Mesenchymal stem cell (in vitro differentiated cells and primary cell): ENCODE measurements around the gene HADH.
A peak's percentile ranks its signal among the peaks of the same experiment; 100 is the strongest.

Source experiments
- DNase-seq: peaks from one replicate; pipeline ENCODE4 v3.0.0-alpha.2; 2013
- H2AFZ ChIP-seq: one replicate; pipeline ENCODE4 v1.6.1; 2013; ENCODE audit warnings: low read depth, mild to moderate bottlenecking, control low read depth, inconsistent platforms, low read length, moderate library complexity
- H2AK5ac ChIP-seq: 2 replicates; pipeline ENCODE4 v1.6.1; 2013; ENCODE audit warnings: low read length, moderate library complexity, mild to moderate bottlenecking, inconsistent platforms; ENCODE audit not compliant: severe bottlenecking
- H2BK120ac ChIP-seq: one replicate; pipeline ENCODE4 v1.6.1; 2013; ENCODE audit warnings: low read depth, mild to moderate bottlenecking, inconsistent platforms, low read length, moderate library complexity
- H2BK12ac ChIP-seq, 2 experiments: one replicate each; pipeline ENCODE4 v1.6.1; 2013; ENCODE audit warnings: inconsistent platforms in 2 of 2, low read length in 2 of 2, mild to moderate bottlenecking in 2 of 2, moderate library complexity in 2 of 2, control low read depth in 1 of 2
- H2BK15ac ChIP-seq: one replicate; pipeline ENCODE4 v1.6.1; 2013; ENCODE audit warnings: mild to moderate bottlenecking, low read depth, inconsistent platforms; ENCODE audit not compliant: poor library complexity, severe bottlenecking
- H2BK5ac ChIP-seq: 2 replicates; pipeline ENCODE4 v1.6.1; 2013; ENCODE audit warnings: low read depth, mild to moderate bottlenecking, low read length, control low read depth, inconsistent platforms; ENCODE audit not compliant: poor library complexity, severe bottlenecking
- H3K14ac ChIP-seq, 2 experiments: one replicate each; pipeline ENCODE4 v1.6.1; 2013; ENCODE audit warnings: inconsistent platforms in 2 of 2, low read length in 2 of 2, control low read depth in 1 of 2, mild to moderate bottlenecking in 1 of 2, moderate library complexity in 1 of 2
- H3K18ac ChIP-seq, 2 experiments: one replicate each; pipeline ENCODE4 v1.6.1; 2013; ENCODE audit warnings: inconsistent platforms in 2 of 2, low read length in 2 of 2, control low read depth in 1 of 2, low read depth in 1 of 2, mild to moderate bottlenecking in 1 of 2
- H3K23ac ChIP-seq, 2 experiments: one replicate each; pipeline ENCODE4 v1.6.1; 2013; ENCODE audit warnings: inconsistent platforms in 2 of 2, low read length in 2 of 2, mild to moderate bottlenecking in 2 of 2, moderate library complexity in 2 of 2, control low read depth in 1 of 2
- H3K27ac ChIP-seq: 2 replicates; pipeline ENCODE4 v1.5.1; 2013; ENCODE audit warnings: mild to moderate bottlenecking, moderate library complexity, low read length, control low read depth, inconsistent platforms; ENCODE audit not compliant: poor library complexity, severe bottlenecking
- H3K27me3 ChIP-seq, 2 experiments: 2 replicates each; pipeline versions ENCODE4 v1.6.1 to v1.7.0; 2013; ENCODE audit warnings: low read length in 2 of 2, mild to moderate bottlenecking in 2 of 2, moderate library complexity in 2 of 2, control low read depth in 1 of 2, inconsistent platforms in 1 of 2; ENCODE audit not compliant: control insufficient read depth in 1 of 2, insufficient read depth in 1 of 2
- H3K36me3 ChIP-seq, 2 experiments: 2 replicates each; pipeline versions ENCODE4 v1.6.1 to v1.7.0; 2013; ENCODE audit warnings: low read length in 2 of 2, control low read depth in 1 of 2, inconsistent platforms in 1 of 2, low read depth in 1 of 2, mild to moderate bottlenecking in 1 of 2; ENCODE audit not compliant: insufficient read depth in 2 of 2, control insufficient read depth in 1 of 2
- H3K4ac ChIP-seq, 2 experiments: one replicate each; pipeline ENCODE4 v1.6.1; 2013; ENCODE audit warnings: inconsistent platforms in 2 of 2, low read length in 2 of 2, mild to moderate bottlenecking in 2 of 2, moderate library complexity in 2 of 2, control low read depth in 1 of 2, low read depth in 1 of 2
- H3K4me1 ChIP-seq: 2 replicates; pipeline ENCODE4 v1.6.1; 2013; ENCODE audit warnings: low read depth, low read length, control low read depth; ENCODE audit not compliant: control insufficient read depth, insufficient read depth
- H3K4me2 ChIP-seq: 2 replicates; pipeline ENCODE4 v1.6.1; 2013; ENCODE audit warnings: low read length, mild to moderate bottlenecking, inconsistent platforms; ENCODE audit not compliant: poor library complexity, severe bottlenecking
- H3K4me3 ChIP-seq, 2 experiments: 2 replicates each; pipeline versions ENCODE4 v1.5.1 to v1.7.0; 2013; ENCODE audit warnings: low read length in 2 of 2, mild to moderate bottlenecking in 2 of 2, control low read depth in 1 of 2, low read depth in 1 of 2; ENCODE audit not compliant: insufficient read depth in 1 of 2
- H3K79me1 ChIP-seq: replicated peaks from 2 replicates; pipeline ENCODE4 v1.6.1; 2013; ENCODE audit warnings: mild to moderate bottlenecking, control low read depth, low read length, inconsistent platforms; ENCODE audit not compliant: poor library complexity, severe bottlenecking
- H3K9ac ChIP-seq: 2 replicates; pipeline ENCODE4 v1.7.0; 2013; ENCODE audit warnings: mild to moderate bottlenecking, low read length, moderate library complexity
- H3K9me3 ChIP-seq: 2 replicates; pipeline ENCODE4 v1.7.0; 2013; ENCODE audit warnings: mild to moderate bottlenecking, low read length; ENCODE audit not compliant: control insufficient read depth
- H4K8ac ChIP-seq: one replicate; pipeline ENCODE4 v1.6.1; 2013; ENCODE audit warnings: inconsistent platforms, mild to moderate bottlenecking, low read length, moderate library complexity
- H4K91ac ChIP-seq: one replicate; pipeline ENCODE4 v1.6.1; 2013; ENCODE audit warnings: mild to moderate bottlenecking, low read length, inconsistent platforms
- WGBS: methylation state at CpG from one replicate; pipeline ENCODE4 v1.1.7; 2013; ENCODE audit warnings: mixed read lengths; 5-methylcytosine and 5-hydroxymethylcytosine counted together

Gene HADH

GRCh38 chr4:107977966-107978705 is 11.6 kb upstream of the HADH start:
- Histone ChIP-seq H3K4ac (no peak overlapping the region), H2AK5ac (no peak overlapping the region), H2BK12ac (no peak overlapping the region), H3K9me3 (no peaks in the 10 kb centered on the region), H3K4me1 (no peaks in the 10 kb centered on the region), H3K36me3 (no peaks in the 10 kb centered on the region), H3K23ac (no peak overlapping the region), H3K4me2 (no peak overlapping the region), H2BK5ac (no peak overlapping the region), H3K9ac (no peak overlapping the region), H3K79me1 (no peaks in the 10 kb centered on the region), H4K8ac (no peak overlapping the region), H3K4me3 (no peak overlapping the region), H2BK120ac (no peak overlapping the region), H4K91ac (no peak overlapping the region), H2AFZ (no peak overlapping the region), H3K14ac (no peak overlapping the region), H3K18ac (no peak overlapping the region), H3K27ac (no peak overlapping the region), H3K27me3 (no peaks in the 10 kb centered on the region), H2BK15ac (no peak overlapping the region)
- no peak for DNase-seq
- WGBS, result 100% methylated on average over 2 of the region's 3 CpGs

GRCh38 chr4:107978716-107979451 is 10.8 kb upstream of the HADH start:
- Histone ChIP-seq H3K27ac (no peak overlapping the region), H3K14ac (no peak overlapping the region), H3K4me1 (no peaks in the 10 kb centered on the region), H3K4me3 (no peak overlapping the region), H3K23ac (no peak overlapping the region), H3K18ac (no peak overlapping the region), H3K4me2 (no peak overlapping the region), H4K91ac (no peak overlapping the region), H3K79me1 (no peaks in the 10 kb centered on the region), H2BK15ac (no peak overlapping the region), H3K4ac (no peak overlapping the region), H3K9me3 (no peaks in the 10 kb centered on the region), H2AFZ (no peak overlapping the region), H2BK120ac (no peak overlapping the region), H2AK5ac (no peak overlapping the region), H3K9ac (no peak overlapping the region), H3K36me3 (no peaks in the 10 kb centered on the region), H4K8ac (no peak overlapping the region), H3K27me3 (no peaks in the 10 kb centered on the region), H2BK5ac (no peak overlapping the region), H2BK12ac (no peak overlapping the region)
- DNase-seq, result no peak
- 91% methylated on average over 2 of the region's 2 CpGs for WGBS

DNA sequence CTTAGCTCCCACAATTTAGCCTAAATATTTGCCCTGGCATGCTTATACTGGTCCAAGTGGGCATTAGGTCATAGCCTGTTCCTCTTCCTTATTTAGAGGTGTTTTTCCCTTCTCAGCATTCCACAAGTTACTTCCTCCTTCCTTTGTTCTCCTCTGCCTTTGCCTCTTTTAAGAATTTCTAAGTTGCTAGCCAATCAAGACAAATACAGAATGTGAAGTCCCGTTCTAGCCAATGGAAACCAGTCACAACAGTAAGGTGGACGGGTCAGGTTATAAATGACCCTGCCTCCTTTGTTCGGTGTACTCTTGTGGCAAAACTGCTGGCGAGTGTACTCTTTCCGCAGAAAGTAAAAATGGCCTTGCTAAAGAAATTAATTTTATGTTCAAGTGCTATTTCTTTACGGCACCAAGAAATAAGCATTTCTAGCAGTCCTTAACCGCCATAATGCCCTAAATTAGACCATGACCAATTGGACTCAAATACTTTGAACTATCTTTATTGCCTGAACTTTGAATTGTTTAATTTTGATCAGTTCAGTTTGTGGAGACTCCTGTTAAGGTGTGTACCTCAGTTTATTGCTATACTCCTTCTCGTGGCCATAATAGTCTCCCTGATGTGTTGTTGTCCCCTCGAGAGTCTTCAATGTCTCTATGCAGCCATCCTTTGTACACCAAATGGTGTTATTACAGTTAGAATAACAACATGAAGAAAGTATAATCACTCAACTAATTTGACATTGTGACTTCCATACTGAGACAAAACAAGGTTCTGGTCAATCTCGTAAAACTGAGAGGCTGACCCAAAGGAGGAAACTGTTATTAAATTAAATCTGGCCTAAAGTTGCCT is 1.6 kb upstream of the HADH start:
- Histone ChIP-seq H2AFZ (no peak overlapping the region), H2BK5ac (no peak overlapping the region), H3K36me3 (no peaks in the 10 kb centered on the region), H2BK15ac (no peak overlapping the region), H3K27ac (no peak overlapping the region), H3K9me3 (no peaks in the 10 kb centered on the region), H3K4me3 (no peak overlapping the region), H3K4ac (no peak overlapping the region), H3K4me1 (peaks cover 2% of the 10 kb centered on the region), H4K8ac (no peak overlapping the region), H2BK12ac (no peak overlapping the region), H3K23ac (no peak overlapping the region), H3K14ac (no peak overlapping the region), H3K4me2 (no peak overlapping the region), H2BK120ac (no peak overlapping the region), H3K9ac (no peak overlapping the region), H3K18ac (no peak overlapping the region), H4K91ac (no peak overlapping the region), H3K27me3 (no peaks in the 10 kb centered on the region), H3K79me1 (peaks cover 7% of the 10 kb centered on the region), H2AK5ac (no peak overlapping the region)
- no peak for DNase-seq
- WGBS, result 93% methylated on average over 9 of the region's 10 CpGs

DNA sequence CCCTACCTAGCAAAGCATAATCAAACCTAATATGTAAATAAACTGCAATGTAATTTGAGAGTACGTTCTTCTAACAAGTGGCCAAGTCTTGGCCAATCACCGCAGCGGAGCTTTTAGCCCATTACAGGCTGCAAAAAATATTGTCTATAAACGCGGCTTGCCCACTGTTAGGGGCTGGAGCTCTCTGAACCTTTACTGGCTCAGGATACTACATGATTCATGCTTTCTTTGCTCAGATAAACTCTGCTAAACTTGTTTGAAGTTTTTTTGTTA is 990 bp upstream of the HADH start:
- peaks cover 2% of the 10 kb centered on the region for H3K4me1 ChIP-seq
- H2AFZ ChIP-seq, result no peak overlapping the region
- H4K91ac ChIP-seq, result no peak overlapping the region
- peaks cover 7% of the 10 kb centered on the region for H3K79me1 ChIP-seq
- H2BK15ac ChIP-seq, result no peak overlapping the region
- no peak overlapping the region for H3K18ac ChIP-seq
- no peak overlapping the region for H3K23ac ChIP-seq
- H3K4me3 ChIP-seq, result peak overlapping the region in 1 of 2 experiments; percentile 86
- no peak overlapping the region for H3K14ac ChIP-seq
- H2BK120ac ChIP-seq, result no peak overlapping the region
- no peak overlapping the region for H3K27ac ChIP-seq
- H2BK12ac ChIP-seq, result no peak overlapping the region
- no peak overlapping the region for H2AK5ac ChIP-seq
- H2BK5ac ChIP-seq, result no peak overlapping the region
- H4K8ac ChIP-seq, result no peak overlapping the region
- no peaks in the 10 kb centered on the region for H3K27me3 ChIP-seq
- peak overlapping the region; percentile 92 for H3K9ac ChIP-seq
- H3K4ac ChIP-seq, result no peak overlapping the region
- H3K36me3 ChIP-seq, result no peaks in the 10 kb centered on the region
- whole genome bisulfite sequencing, result 83% methylated on average over 5 of the region's 5 CpGs
- H3K9me3 ChIP-seq, result no peaks in the 10 kb centered on the region
- no peak for DNase-seq
- no peak overlapping the region for H3K4me2 ChIP-seq
